ENCODE results near the gene TCEANC2. TPM values are rescaled to one million over a fixed set of nuclear protein-coding genes. Genes with fewer than 3 reads are reported as not detected.

TCEANC2 gene
- total RNA-seq, 1 experiment from 2014 or later = 5.3 TPM

- Mint-ChIP-seq H3K27ac (no peak overlapping the region), H3K4me3 (no peak overlapping the region), H3K27me3 (ENCODE audit: low read depth) (no peaks in the 10 kb centered on the region; the same call in 1 of the 2 replicates), H3K4me1 (peaks cover 2 to 5% of the 10 kb centered on the region in 2 experiments; a peak in 3 of 4 replicates), H3K36me3 (ENCODE audit: insufficient read depth in 1 of 3, low read depth in 3 of 3) (no peaks in the 10 kb centered on the region), H3K9me3 (no peaks in the 10 kb centered on the region)
- DNase-seq = no peak
- Histone ChIP-seq H3K4me1 (ENCODE audit: insufficient read depth, low read length) (no peaks in the 10 kb centered on the region), H2AK5ac (ENCODE audit: insufficient read length, low read length) (no peak overlapping the region), H3K14ac (ENCODE audit: insufficient read depth, low read length) (no peak overlapping the region), H3K23ac (ENCODE audit: insufficient read length, low read depth, low read length) (no peak overlapping the region), H3K9me3 (ENCODE audit: control insufficient read depth, low read depth, low read length) (no peaks in the 10 kb centered on the region), H3K9ac (ENCODE audit: extremely low read depth, insufficient read length, low read length) (no peak overlapping the region), H2BK120ac (ENCODE audit: low read depth, low read length, poor library complexity, severe bottlenecking) (no peak overlapping the region), H4K20me1 (ENCODE audit: control insufficient read depth, insufficient read depth, insufficient read length) (peaks cover 2% of the 10 kb centered on the region), H4K5ac (ENCODE audit: insufficient read length, low read depth, low read length) (no peak overlapping the region), H3K18ac (ENCODE audit: insufficient read length, low read depth, low read length) (no peak overlapping the region), H4K91ac (ENCODE audit: insufficient read length, low read depth, low read length) (no peak overlapping the region), H2AFZ (ENCODE audit: low read length) (no peak overlapping the region), H2BK15ac (ENCODE audit: low read depth, low read length) (no peak overlapping the region), H2BK5ac (ENCODE audit: insufficient read length, low read length) (no peak overlapping the region), H3K27ac (ENCODE audit: insufficient read length, low read depth, low read length) (no peak overlapping the region), H3K23me2 (ENCODE audit: insufficient read length, low read depth, low read length, poor library complexity, severe bottlenecking) (no peaks in the 10 kb centered on the region), H3K56ac (ENCODE audit: insufficient read length, low read depth, low read length) (no peak overlapping the region), H3K4me2 (ENCODE audit: insufficient read depth, insufficient read length, low read length) (no peak overlapping the region), H4K8ac (replicated peaks; ENCODE audit: insufficient read length, low read depth, low read length) (no peak overlapping the region), H2BK12ac (ENCODE audit: insufficient read length, low read depth, low read length) (no peak overlapping the region), H3K79me1 (ENCODE audit: insufficient read depth, low read depth, low read length, poor library complexity, severe bottlenecking) (no peaks in the 10 kb centered on the region), H3K79me2 (ENCODE audit: insufficient read depth, low read length) (no peaks in the 10 kb centered on the region), H3T11ph (ENCODE audit: low read length) (no peak overlapping the region), H3K27me3 (ENCODE audit: insufficient read depth, low read length) (no peaks in the 10 kb centered on the region), H3K4ac (ENCODE audit: low read depth, low read length) (no peak overlapping the region), H2BK20ac (ENCODE audit: low read depth, low read length, poor library complexity, severe bottlenecking) (no peak overlapping the region)
- TF ChIP-seq CTCF (conservative IDR thresholded peaks at IDR 0.05) = no peak
- WGBS (ENCODE audit: extremely low coverage, insufficient read length, low lambda C conversion rate) = no CpG with 5 or more reads among the region's 6 CpGs
These were observed 61.5 kb downstream of the TCEANC2 start for GRCh38 chr1:54114955-54115354.
